ENCODE results near the gene SYT9. TPM values are rescaled to one million over a fixed set of nuclear protein-coding genes. Genes with fewer than 3 reads are reported as not detected.

SYT9 gene
- not detected for total RNA-seq

GRCh38 chr11:7251836-7252682, at the start of gene SYT9:
Gene SYT9 (plus strand): TSS chr11:7251904. CDS start chr11:7252187, 283 bp downstream.
- ChIA-PET POLR2A (no interaction called here), CTCF (no interaction called here)
- Mint-ChIP-seq H3K9me3 (no peaks in the 10 kb centered on the region), H3K27me3 (peaks cover 69% of the 10 kb centered on the region), H3K36me3 (ENCODE audit: low read depth) (no peaks in the 10 kb centered on the region), H3K27ac (no peak within 1 kb of the TSS), H3K4me1 (peaks cover 5% of the 10 kb centered on the region), H3K4me3 (peak within 1 kb of the TSS; percentile 33)
- peak; percentile 25 for DNase-seq

- ChIA-PET POLR2A (no interaction called here), CTCF (no interaction called here)
- no peaks in the 10 kb centered on the region for H3K36me3 Mint-ChIP-seq (ENCODE audit: low read depth)
- peaks cover 15% of the 10 kb centered on the region for H3K27me3 Mint-ChIP-seq
- no peak overlapping the region for H3K4me3 Mint-ChIP-seq
- no peaks in the 10 kb centered on the region for H3K4me1 Mint-ChIP-seq
- H3K27ac Mint-ChIP-seq: no peak overlapping the region
- DNase-seq: no peak
- H3K9me3 Mint-ChIP-seq: no peaks in the 10 kb centered on the region
Observed at GRCh38 chr11:7202412-7202811, 49.3 kb upstream of the SYT9 start.

- no peak for DNase-seq
- Mint-ChIP-seq H3K27ac (no peak overlapping the region), H3K4me1 (no peaks in the 10 kb centered on the region), H3K27me3 (peaks cover 11% of the 10 kb centered on the region), H3K36me3 (ENCODE audit: low read depth) (no peaks in the 10 kb centered on the region), H3K4me3 (no peak overlapping the region), H3K9me3 (no peaks in the 10 kb centered on the region)
- ChIA-PET CTCF (no interaction called here), POLR2A (no interaction called here)
Observed at GRCh38 chr11:7204778-7205177, 46.9 kb upstream of the SYT9 start.

GRCh38 chr11:7208391-7208790, 43.3 kb upstream of the SYT9 start:
- peaks cover 12% of the 10 kb centered on the region for H3K27me3 Mint-ChIP-seq
- DNase-seq: no peak
- H3K27ac Mint-ChIP-seq: no peak overlapping the region
- H3K36me3 Mint-ChIP-seq (ENCODE audit: low read depth): no peaks in the 10 kb centered on the region
- no peaks in the 10 kb centered on the region for H3K9me3 Mint-ChIP-seq
- no peaks in the 10 kb centered on the region for H3K4me1 Mint-ChIP-seq
- ChIA-PET CTCF (no interaction called here), POLR2A (no interaction called here)
- no peak overlapping the region for H3K4me3 Mint-ChIP-seq

- H3K36me3 Mint-ChIP-seq (ENCODE audit: low read depth): no peaks in the 10 kb centered on the region
- ChIA-PET POLR2A (no interaction called here), CTCF (no interaction called here)
- H3K4me3 Mint-ChIP-seq: no peak overlapping the region
- no peaks in the 10 kb centered on the region for H3K4me1 Mint-ChIP-seq
- DNase-seq: no peak
- H3K27me3 Mint-ChIP-seq: peaks cover 12% of the 10 kb centered on the region
- no peaks in the 10 kb centered on the region for H3K9me3 Mint-ChIP-seq
- no peak overlapping the region for H3K27ac Mint-ChIP-seq
Observed at GRCh38 chr11:7219491-7219890, 32.2 kb upstream of the SYT9 start.

GRCh38 chr11:7220636-7221035, 31.1 kb upstream of the SYT9 start:
- Mint-ChIP-seq H3K27me3 (peaks cover 11% of the 10 kb centered on the region), H3K4me3 (no peak overlapping the region), H3K27ac (no peak overlapping the region), H3K36me3 (ENCODE audit: low read depth) (no peaks in the 10 kb centered on the region), H3K4me1 (no peaks in the 10 kb centered on the region), H3K9me3 (no peaks in the 10 kb centered on the region)
- CTCF ChIA-PET: no interaction called here
- POLR2A ChIA-PET: no interaction called here
- DNase-seq: no peak

GRCh38 chr11:7222619-7223018, 29.1 kb upstream of the SYT9 start:
- ChIA-PET POLR2A (no interaction called here), CTCF (interaction anchor here (0.5 kb wide), 1 partner anchor 206 kb away, joined by 3 read pairs; no protein-coding TSS in a partner anchor)
- Mint-ChIP-seq H3K9me3 (no peaks in the 10 kb centered on the region), H3K27me3 (peaks cover 11% of the 10 kb centered on the region), H3K27ac (no peak overlapping the region), H3K4me3 (no peak overlapping the region), H3K36me3 (ENCODE audit: low read depth) (no peaks in the 10 kb centered on the region), H3K4me1 (no peaks in the 10 kb centered on the region)
- DNase-seq: no peak

- CTCF ChIA-PET: interaction anchor here (0.6 kb wide), 1 partner anchor 12 kb away, joined by 3 read pairs; no protein-coding TSS in a partner anchor
- Mint-ChIP-seq H3K4me3 (no peak overlapping the region), H3K9me3 (no peaks in the 10 kb centered on the region), H3K36me3 (ENCODE audit: low read depth) (no peaks in the 10 kb centered on the region), H3K4me1 (no peaks in the 10 kb centered on the region), H3K27me3 (peaks cover 37% of the 10 kb centered on the region), H3K27ac (no peak overlapping the region)
- no peak for DNase-seq
- POLR2A ChIA-PET: no interaction called here
Observed at GRCh38 chr11:7239877-7240276, 11.8 kb upstream of the SYT9 start.

GRCh38 chr11:7245341-7245740, 6.4 kb upstream of the SYT9 start:
- Mint-ChIP-seq H3K27ac (no peak overlapping the region), H3K4me3 (no peak overlapping the region), H3K9me3 (no peaks in the 10 kb centered on the region), H3K4me1 (no peaks in the 10 kb centered on the region), H3K27me3 (peaks cover 43% of the 10 kb centered on the region), H3K36me3 (ENCODE audit: low read depth) (no peaks in the 10 kb centered on the region)
- no peak for DNase-seq
- ChIA-PET POLR2A (no interaction called here), CTCF (no interaction called here)

GRCh38 chr11:7246179-7246578, 5.5 kb upstream of the SYT9 start:
- POLR2A ChIA-PET: no interaction called here
- DNase-seq: no peak
- Mint-ChIP-seq H3K4me3 (no peak overlapping the region), H3K4me1 (peaks cover 1% of the 10 kb centered on the region), H3K9me3 (no peaks in the 10 kb centered on the region), H3K27ac (no peak overlapping the region), H3K36me3 (ENCODE audit: low read depth) (no peaks in the 10 kb centered on the region), H3K27me3 (peaks cover 48% of the 10 kb centered on the region)
- CTCF ChIA-PET: no interaction called here

GRCh38 chr11:7250166-7250565, 1.5 kb upstream of the SYT9 start:
- ChIA-PET POLR2A (no interaction called here), CTCF (no interaction called here)
- H3K36me3 Mint-ChIP-seq (ENCODE audit: low read depth): no peaks in the 10 kb centered on the region
- peaks cover 59% of the 10 kb centered on the region for H3K27me3 Mint-ChIP-seq
- no peak overlapping the region for H3K27ac Mint-ChIP-seq
- H3K4me3 Mint-ChIP-seq: no peak overlapping the region
- peaks cover 5% of the 10 kb centered on the region for H3K4me1 Mint-ChIP-seq
- H3K9me3 Mint-ChIP-seq: no peaks in the 10 kb centered on the region
- no peak for DNase-seq

GRCh38 chr11:7251487-7251835, 243 bp upstream of the SYT9 start:
- POLR2A ChIA-PET: no interaction called here
- Mint-ChIP-seq H3K4me3 (no peak overlapping the region), H3K9me3 (no peaks in the 10 kb centered on the region), H3K4me1 (peaks cover 5% of the 10 kb centered on the region), H3K27ac (no peak overlapping the region), H3K27me3 (peaks cover 66% of the 10 kb centered on the region), H3K36me3 (ENCODE audit: low read depth) (no peaks in the 10 kb centered on the region)
- CTCF ChIA-PET: no interaction called here
- no peak for DNase-seq

- Mint-ChIP-seq H3K9me3 (no peaks in the 10 kb centered on the region), H3K4me3 (peak overlapping the region; percentile 33), H3K27me3 (peaks cover 71% of the 10 kb centered on the region), H3K36me3 (ENCODE audit: low read depth) (no peaks in the 10 kb centered on the region), H3K4me1 (peaks cover 5% of the 10 kb centered on the region), H3K27ac (no peak overlapping the region)
- DNase-seq: no peak
- POLR2A ChIA-PET: no interaction called here
- CTCF ChIA-PET: no interaction called here
Observed at GRCh38 chr11:7252683-7253213, 1.0 kb downstream of the SYT9 start.

GRCh38 chr11:7253800-7254199, 2.1 kb downstream of the SYT9 start:
- CTCF ChIA-PET: no interaction called here
- no peaks in the 10 kb centered on the region for H3K36me3 Mint-ChIP-seq (ENCODE audit: low read depth)
- DNase-seq: no peak
- peaks cover 66% of the 10 kb centered on the region for H3K27me3 Mint-ChIP-seq
- H3K9me3 Mint-ChIP-seq: no peaks in the 10 kb centered on the region
- no peak overlapping the region for H3K4me3 Mint-ChIP-seq
- no peak overlapping the region for H3K27ac Mint-ChIP-seq
- POLR2A ChIA-PET: no interaction called here
- peaks cover 5% of the 10 kb centered on the region for H3K4me1 Mint-ChIP-seq
